Smooth muscle cell of trachea (primary cell): ENCODE results near the gene SPDYE1. TPM values are rescaled to one million over a fixed set of nuclear protein-coding genes. Genes with fewer than 3 reads are reported as not detected.

Experiments used
- total RNA-seq: library from RNA; depleted of rRNA; stranded (reverse); fragments of >200 nt; gene quantifications from 2 replicates; pipeline ENCODE4 v1.2.1, GENCODE V29; 2014

The SPDYE1 gene
- total RNA-seq, result not detected in 2 replicates

DNA sequence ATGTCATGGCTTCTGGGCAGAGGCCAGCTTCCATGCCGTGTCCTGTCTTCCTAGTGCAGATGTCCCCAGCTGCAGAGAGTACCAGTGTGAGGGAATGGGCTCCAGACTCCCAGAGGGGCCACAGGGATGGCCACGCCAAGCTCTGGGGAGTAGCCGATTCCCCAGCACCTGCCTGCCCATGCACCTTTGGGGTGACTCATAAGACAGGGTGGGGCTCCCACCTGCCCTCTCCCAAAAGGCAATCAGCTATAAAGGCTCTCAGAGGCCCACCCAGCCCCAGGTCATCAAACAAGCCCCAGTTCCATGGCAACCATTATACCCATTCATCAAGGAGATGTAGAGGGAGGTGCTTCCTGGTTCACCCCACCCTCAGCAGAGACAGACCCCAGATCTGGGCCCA is at the start of gene SPDYE1:
TSS of gene SPDYE1 (plus strand) at position 366 of the 400 bp plus-strand sequence. CDS start 2,053 bp downstream, outside the sequence.

DNA sequence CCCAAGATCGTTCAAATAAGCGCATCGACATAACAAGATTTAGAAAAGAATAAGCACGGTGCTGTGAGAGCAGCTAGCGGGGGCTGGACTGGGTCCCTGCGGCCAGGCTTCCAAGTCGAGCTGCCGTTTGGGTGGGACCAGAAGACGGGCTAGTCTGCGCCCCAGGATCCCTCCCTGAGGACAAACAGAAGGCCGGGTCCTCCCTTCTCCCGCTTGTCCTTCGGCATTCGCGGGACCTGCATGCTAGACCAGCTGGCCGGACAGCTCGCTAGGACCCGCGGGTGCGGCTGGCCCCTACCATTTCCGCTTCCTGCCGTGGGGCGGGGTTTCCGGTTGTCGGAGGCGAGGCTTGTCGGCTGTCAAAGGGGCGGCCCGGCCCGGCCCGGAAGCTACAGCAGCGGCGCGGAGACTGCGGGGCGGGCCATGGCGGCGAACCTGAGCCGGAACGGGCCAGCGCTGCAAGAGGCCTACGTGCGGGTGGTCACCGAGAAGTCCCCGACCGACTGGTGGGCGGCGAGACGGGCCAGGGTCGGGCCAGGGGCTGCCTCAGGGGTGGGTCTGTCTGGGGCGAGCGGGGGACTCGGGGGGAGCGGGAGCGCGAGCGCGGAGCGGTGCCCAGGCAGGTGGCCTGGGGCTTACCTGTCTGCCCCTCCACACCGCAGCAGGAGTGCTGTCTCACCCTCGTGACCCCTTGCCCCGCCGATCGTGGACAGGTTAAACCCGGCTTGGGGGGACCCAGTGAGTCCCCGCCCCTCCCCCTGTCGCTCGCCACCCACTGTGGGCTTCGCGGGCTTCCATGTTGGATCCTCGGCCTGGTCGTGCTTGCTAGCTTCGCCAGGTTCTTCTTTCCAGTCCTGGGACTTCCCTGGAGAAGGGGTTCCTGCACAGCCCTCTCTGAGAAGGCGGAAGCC is 46.9 kb downstream of the SPDYE1 start, which contains the start of gene DBNL:
TSS of gene DBNL (plus strand) at position 388 of the 911 bp plus-strand sequence. CDS start at position 424, 36 bp downstream.

Other genes with a start within 250 kb of the SPDYE1 start
- 51.9 and 67.6 TPM in 2 replicates for gene BLVRA, start 239.2 kb upstream of the SPDYE1 start, total RNA-seq
- gene MRPS24, start 128.4 kb upstream of the SPDYE1 start, total RNA-seq, result 100 and 122 TPM in 2 replicates
- 33.7 and 44.0 TPM in 2 replicates for gene URGCP, start 91.3 kb upstream of the SPDYE1 start, total RNA-seq
- gene UBE2D4, start 71.5 kb upstream of the SPDYE1 start, total RNA-seq, result 8.0 and 17.4 TPM in 2 replicates
- gene DBNL, start 46.8 kb downstream of the SPDYE1 start, total RNA-seq, result 138 and 176 TPM in 2 replicates
- 0.17 and 0.29 TPM in 2 replicates for gene PGAM2, start 67.7 kb downstream of the SPDYE1 start, total RNA-seq
- 17.0 and 19.5 TPM in 2 replicates for gene POLM, start 84.6 kb downstream of the SPDYE1 start, total RNA-seq
- 132 and 145 TPM in 2 replicates for gene AEBP1, start 106.4 kb downstream of the SPDYE1 start, total RNA-seq
- 95.4 and 124 TPM in 2 replicates for gene POLD2, start 125.7 kb downstream of the SPDYE1 start, total RNA-seq
- gene MYL7, start 143.4 kb downstream of the SPDYE1 start, total RNA-seq, result not detected in 2 replicates
- 1.5 and 2.2 TPM in 2 replicates for gene GCK, start 191.5 kb downstream of the SPDYE1 start, total RNA-seq
- 88.7 and 93.5 TPM in 2 replicates for gene YKT6, start 203.1 kb downstream of the SPDYE1 start, total RNA-seq